Kidney (tissue), 14 donors: Measurements from ENCODE around the gene BNIP2. TPM values are rescaled to one million over a fixed set of nuclear protein-coding genes. Genes with fewer than 3 reads are reported as not detected.
"Not testable (repeated sequence)": the region's sequence is repeated elsewhere in the genome, so short reads cannot be mapped to it uniquely, and the experiment has no call there.

ENCODE experiments used
- DNase-seq, 5 donors: peaks; one replicate each; pipeline ENCODE4 v3.0.0-alpha.2; 2013 to 2020
- FAIRE-seq: peaks from 2 replicates; lab custom pipeline; 2012; peaks lifted over from hg19 to GRCh38; lab: Jason Lieb, UNC
- H3K27ac ChIP-seq, 2 donors: one replicate each; pipeline ENCODE4 v1.7.0; 2013; ENCODE audit warnings: low read depth in 2 of 2, low read length in 2 of 2, inconsistent platforms in 1 of 2
- H3K27me3 ChIP-seq: one replicate; pipeline ENCODE4 v1.7.1; 2013; ENCODE audit warnings: low read length, inconsistent platforms; ENCODE audit not compliant: control insufficient read depth, insufficient read depth
- H3K36me3 ChIP-seq, 3 donors: one replicate each; pipeline versions ENCODE4 v1.7.0 to v1.7.1; 2013; ENCODE audit warnings: low read length in 3 of 3, control low read depth in 1 of 3, inconsistent platforms in 1 of 3; ENCODE audit not compliant: insufficient read depth in 3 of 3, control insufficient read depth in 2 of 3
- H3K4me1 ChIP-seq, 3 donors: one replicate each; pipeline versions ENCODE4 v1.7.0 to v1.7.1; 2013; ENCODE audit warnings: low read length in 3 of 3, inconsistent platforms in 1 of 3, low read depth in 1 of 3; ENCODE audit not compliant: control insufficient read depth in 2 of 3, insufficient read depth in 2 of 3
- H3K4me3 ChIP-seq, 3 donors: one replicate each; pipeline versions ENCODE4 v1.7.0 to v1.8.1; 2013; ENCODE audit warnings: low read length in 3 of 3, control low read depth in 1 of 3, inconsistent platforms in 1 of 3
- H3K9ac ChIP-seq, 3 donors: one replicate each; pipeline versions ENCODE4 v1.7.0 to v1.7.1; 2013; ENCODE audit warnings: low read length in 3 of 3, control low read depth in 1 of 3, inconsistent platforms in 1 of 3
- H3K9me3 ChIP-seq, 3 donors: one replicate each; pipeline versions ENCODE4 v1.7.0 to v1.7.1; 2013; ENCODE audit warnings: low read length in 3 of 3, control low read depth in 1 of 3, inconsistent platforms in 1 of 3; ENCODE audit not compliant: control insufficient read depth in 2 of 3, insufficient read depth in 1 of 3
- intact Hi-C: fragments of 100-400 bp; cut with DNase I; formaldehyde crosslinking; loops from one replicate; pipeline ENCODE4 v1.11.1; 2022
- polyA plus RNA-seq: library from polyadenylated mRNA; stranded (reverse); fragments of 350-450 nt; fragmentation: Illumina TruSeq; extraction: RNeasy Lipid Tissue Mini Kit (QIAGEN cat#74804); gene quantifications from one replicate; pipeline ENCODE4 v1.2.3, GENCODE V29; 2014; ENCODE audit warnings: low read depth, low replicate concordance; ENCODE audit not compliant: insufficient read depth
- total RNA-seq: library from RNA; stranded (reverse); fragmentation: NEBNext Ultra II Directional; extraction: Animal tissue kit (Norgen Biotek cat#: 25700); gene quantifications from one replicate; pipeline ENCODE4 v1.2.1, GENCODE V29; 2021
- TF ChIP-seq, protein P1 (sequence below): IDR thresholded peaks from 3 replicates; pipeline ENCODE4 v1.5.1; 2012; ENCODE audit warnings: mild to moderate bottlenecking, moderate library complexity, borderline replicate concordance; ENCODE audit not compliant: insufficient read depth; ENCODE audit errors: extremely low read depth
- donor health status: control.
- donor health status: control.
- donor health status: control.
- donor health status: control.
- donor health status: control.
- donor health status: DM: yes; HTN: yes; CAD: no.
- donor health status: Normal renal cell carcinoma (clear cell type).

Gene BNIP2
- total and polyA plus RNA-seq, 2 donors from 2014 or later, result 18.2 to 73.8 TPM

DNA sequence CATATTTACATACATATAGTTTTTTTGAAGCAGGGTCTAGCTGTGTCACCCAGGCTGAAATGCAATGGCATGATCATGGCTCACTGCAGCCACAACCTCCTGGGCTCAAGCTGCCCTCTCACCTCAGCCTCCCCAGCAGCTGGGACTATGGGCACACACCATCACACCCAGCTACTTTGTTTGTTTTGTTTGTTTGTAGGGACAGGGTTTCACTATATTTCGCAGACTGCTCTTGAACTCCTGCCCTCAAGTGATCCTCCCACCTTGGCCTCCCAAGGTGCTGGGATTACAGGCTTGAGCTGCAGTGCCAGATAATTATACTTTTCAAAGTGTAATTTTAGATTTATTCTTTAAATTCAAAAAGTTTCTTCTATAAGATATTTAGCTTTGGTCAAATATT, 42.0 kb downstream of the BNIP2 start:
- TF ChIP-seq, protein P1, sequence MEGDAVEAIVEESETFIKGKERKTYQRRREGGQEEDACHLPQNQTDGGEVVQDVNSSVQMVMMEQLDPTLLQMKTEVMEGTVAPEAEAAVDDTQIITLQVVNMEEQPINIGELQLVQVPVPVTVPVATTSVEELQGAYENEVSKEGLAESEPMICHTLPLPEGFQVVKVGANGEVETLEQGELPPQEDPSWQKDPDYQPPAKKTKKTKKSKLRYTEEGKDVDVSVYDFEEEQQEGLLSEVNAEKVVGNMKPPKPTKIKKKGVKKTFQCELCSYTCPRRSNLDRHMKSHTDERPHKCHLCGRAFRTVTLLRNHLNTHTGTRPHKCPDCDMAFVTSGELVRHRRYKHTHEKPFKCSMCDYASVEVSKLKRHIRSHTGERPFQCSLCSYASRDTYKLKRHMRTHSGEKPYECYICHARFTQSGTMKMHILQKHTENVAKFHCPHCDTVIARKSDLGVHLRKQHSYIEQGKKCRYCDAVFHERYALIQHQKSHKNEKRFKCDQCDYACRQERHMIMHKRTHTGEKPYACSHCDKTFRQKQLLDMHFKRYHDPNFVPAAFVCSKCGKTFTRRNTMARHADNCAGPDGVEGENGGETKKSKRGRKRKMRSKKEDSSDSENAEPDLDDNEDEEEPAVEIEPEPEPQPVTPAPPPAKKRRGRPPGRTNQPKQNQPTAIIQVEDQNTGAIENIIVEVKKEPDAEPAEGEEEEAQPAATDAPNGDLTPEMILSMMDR, result no peak
- Histone ChIP-seq H3K9ac (no peak overlapping the region), H3K4me1 (no peaks in the 10 kb centered on the region), H3K36me3 (peaks cover under 1 to 23% (median 14%) of the 10 kb centered on the region in 3 donors), H3K4me3 (no peak overlapping the region), H3K9me3 (no peaks in the 10 kb centered on the region), H3K27me3 (no peaks in the 10 kb centered on the region), H3K27ac (no peak overlapping the region)
- intact Hi-C loops, result no loop called here
- FAIRE-seq (no peak), DNase-seq (no peak)

DNA sequence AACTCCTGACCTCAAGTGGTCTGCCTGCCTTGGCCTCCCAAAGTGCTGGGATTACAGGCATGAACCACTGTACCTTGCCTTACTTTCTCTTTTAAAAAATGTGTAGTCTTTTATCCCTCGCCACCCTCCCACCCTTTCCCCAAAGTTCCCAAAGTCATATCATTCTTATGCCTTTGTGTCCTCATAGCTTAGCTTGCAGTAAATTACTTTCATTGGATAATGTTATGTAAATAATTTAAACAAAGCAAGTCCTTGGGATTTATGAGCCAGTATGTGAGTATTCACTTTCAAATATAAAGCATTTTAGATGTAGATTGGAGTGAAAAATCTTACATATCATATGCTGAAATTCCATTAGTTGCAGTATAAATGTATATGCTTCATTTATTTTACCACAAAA, 42.8 kb downstream of the BNIP2 start:
- H3K4me3 ChIP-seq, result no peak overlapping the region
- H3K9ac ChIP-seq, result no peak overlapping the region
- intact Hi-C loops, result no loop called here
- TF ChIP-seq, protein P1, result no peak
- H3K27me3 ChIP-seq, result no peaks in the 10 kb centered on the region
- DNase-seq, result no peak
- H3K9me3 ChIP-seq, result no peaks in the 10 kb centered on the region
- no peak for FAIRE-seq
- no peaks in the 10 kb centered on the region for H3K4me1 ChIP-seq
- peaks cover 0 to 17% (median 14%) of the 10 kb centered on the region in 3 donors for H3K36me3 ChIP-seq
- H3K27ac ChIP-seq, result no peak overlapping the region

DNA sequence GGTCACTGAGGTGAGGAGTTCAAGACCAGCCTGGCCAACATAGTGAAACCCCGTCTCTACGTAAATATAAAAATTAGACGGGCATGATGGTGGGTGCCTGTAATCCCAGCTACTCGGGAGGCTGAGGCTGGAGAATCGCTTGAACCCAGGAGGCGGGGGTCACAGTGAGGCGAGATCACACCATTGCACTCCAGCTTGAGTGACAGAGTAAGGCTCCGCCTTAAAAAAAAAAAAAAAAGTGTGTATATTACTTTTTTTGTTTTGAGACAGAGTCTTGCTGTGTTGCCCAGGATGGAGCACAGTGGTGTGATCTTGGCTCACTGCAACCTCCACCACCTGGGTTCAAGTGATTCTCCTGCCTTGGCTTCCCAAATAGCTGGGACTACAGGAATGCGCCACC, 43.3 kb downstream of the BNIP2 start:
- DNase-seq, H3K9me3 ChIP-seq, H3K4me1 ChIP-seq, H3K9ac ChIP-seq, H3K4me3 ChIP-seq, H3K27ac ChIP-seq, intact Hi-C loops, FAIRE-seq, H3K27me3 ChIP-seq: not testable (repeated sequence)
- H3K36me3 ChIP-seq, result peaks cover 0 to 17% (median 16%) of the 10 kb centered on the region in 3 donors

- intact Hi-C loops, result no loop called here
- Histone ChIP-seq H3K9ac (no peak overlapping the region), H3K27ac (no peak overlapping the region), H3K4me1 (no peaks in the 10 kb centered on the region), H3K36me3 (peaks cover 0 to 17% (median 13%) of the 10 kb centered on the region in 3 donors), H3K9me3 (no peaks in the 10 kb centered on the region), H3K4me3 (no peak overlapping the region), H3K27me3 (no peaks in the 10 kb centered on the region)
- FAIRE-seq (no peak), DNase-seq (no peak)
- TF ChIP-seq, protein P1, result no peak
Measured at GRCh38 chr15:59644756-59645155, 44.4 kb downstream of the BNIP2 start.
